GM12864 (cell line): ENCODE measurements around the gene SIAH1.
A peak's percentile ranks its signal among the peaks of the same experiment; 100 is the strongest.

Experiments
- DNase-seq: peaks from one replicate; pipeline ENCODE4 v3.0.0-alpha.2; 2011; ENCODE audit warnings: low read depth
- H3K4me3 ChIP-seq: 2 replicates; pipeline ENCODE4 v1.5.1; 2011; ENCODE audit warnings: mild to moderate bottlenecking, low read depth, low read length, control low read depth
- CTCF ChIP-seq: IDR thresholded peaks from 2 replicates; pipeline ENCODE4 v1.5.1; 2011; ENCODE audit warnings: low read depth, mild to moderate bottlenecking, moderate library complexity, low read length, control low read depth, inconsistent platforms; ENCODE audit errors: missing control alignments

Gene SIAH1

GRCh38 chr16:48353565-48354163 lies 31.5 kb downstream of the SIAH1 start:
- TF ChIP-seq CTCF = peak; percentile 83
- no peak overlapping the region for H3K4me3 ChIP-seq
- peak; percentile 45 for DNase-seq

- TF ChIP-seq CTCF = no peak
- no peak overlapping the region for H3K4me3 ChIP-seq
Observed at GRCh38 chr16:48352648-48353390, 32.4 kb downstream of the SIAH1 start.

GRCh38 chr16:48350736-48351135 lies 34.5 kb downstream of the SIAH1 start:
- no peak for DNase-seq

More at GRCh38 chr16:48352648-48353390, 32.4 kb downstream of the SIAH1 start:
- no peak for DNase-seq

GRCh38 chr16:48347980-48348379 lies 37.2 kb downstream of the SIAH1 start:
- no peak overlapping the region for H3K4me3 ChIP-seq
- DNase-seq = no peak
- TF ChIP-seq CTCF = no peak

More at GRCh38 chr16:48350736-48351135, 34.5 kb downstream of the SIAH1 start:
- no peak for TF ChIP-seq CTCF
- H3K4me3 ChIP-seq = no peak overlapping the region

GRCh38 chr16:48347191-48347865 lies 37.9 kb downstream of the SIAH1 start:
- DNase-seq = no peak
- no peak for TF ChIP-seq CTCF

GRCh38 chr16:48342591-48342990 lies 42.6 kb downstream of the SIAH1 start:
- TF ChIP-seq CTCF = no peak
- H3K4me3 ChIP-seq = no peak overlapping the region
- no peak for DNase-seq

More at GRCh38 chr16:48347191-48347865, 37.9 kb downstream of the SIAH1 start:
- no peak overlapping the region for H3K4me3 ChIP-seq
